IMR-90 (cell line): Measurements from ENCODE around the gene RFT1. TPM values are rescaled to one million over a fixed set of nuclear protein-coding genes. Genes with fewer than 3 reads are reported as not detected.

Source experiments
- ATAC-seq: fragments of 200-7000 bp; cut with Tn5 transposase; 2 replicates; pipeline ENCODE4 v1.9.1; 2020; ENCODE audit warnings: low read depth, mild to moderate bottlenecking, moderate library complexity
- BruUV-seq: library from RNA; stranded (reverse); fragments of 400-500 nt; replicated peaks from 2 replicates; lab custom pipeline; 2021; lab: Mats Ljungman, UMichigan
- CTCF ChIA-PET: fragments of 300-600 bp; formaldehyde crosslinking; extraction: SDS; loops from one replicate; lab custom pipeline; 2021; ENCODE audit warnings: antibody characterized with exemption; lab: Yijun Ruan, JAX
- POLR2A ChIA-PET: fragments of 300-600 bp; sonication (Branson Sonifier 250); formaldehyde crosslinking; loops from one replicate; lab custom pipeline; 2022; ENCODE audit warnings: antibody characterized with exemption; ENCODE audit not compliant: unreplicated experiment; lab: Charles Lee
- DNase-seq: peaks from one replicate; pipeline ENCODE4 v3.0.0; 2013
- H2AFZ ChIP-seq: replicated peaks from 2 replicates; pipeline ENCODE3; 2013; ENCODE audit warnings: low read length, mild to moderate bottlenecking; ENCODE audit not compliant: poor library complexity
- H2AK5ac ChIP-seq: 2 replicates; pipeline ENCODE4 v1.6.1; 2013; ENCODE audit warnings: low read depth, low read length, inconsistent platforms
- H2AK9ac ChIP-seq: replicated peaks from 2 replicates; pipeline ENCODE3; 2013; ENCODE audit warnings: mild to moderate bottlenecking, low read depth, low read length, moderate library complexity; ENCODE audit not compliant: poor library complexity
- H2BK120ac ChIP-seq: 2 replicates; pipeline ENCODE4 v1.6.1; 2013; ENCODE audit warnings: low read depth, low read length, inconsistent platforms
- H2BK15ac ChIP-seq: 3 replicates; pipeline ENCODE4 v1.6.1; 2013; ENCODE audit warnings: low read depth, low read length, inconsistent platforms
- H2BK20ac ChIP-seq: 2 replicates; pipeline ENCODE4 v1.6.1; 2013; ENCODE audit warnings: low read depth, mild to moderate bottlenecking, inconsistent platforms, low read length, moderate library complexity
- H2BK5ac ChIP-seq: 2 replicates; pipeline ENCODE4 v1.6.1; 2013; ENCODE audit warnings: mild to moderate bottlenecking, low read depth, low read length, inconsistent platforms; ENCODE audit not compliant: poor library complexity, severe bottlenecking
- H3K14ac ChIP-seq: replicated peaks from 2 replicates; pipeline ENCODE4 v1.6.1; 2013; ENCODE audit warnings: low read depth, low read length, inconsistent platforms
- H3K18ac ChIP-seq: 2 replicates; pipeline ENCODE4 v1.6.1; 2013; ENCODE audit warnings: low read depth, low read length, control low read depth
- H3K23ac ChIP-seq: 2 replicates; pipeline ENCODE4 v1.6.1; 2013; ENCODE audit warnings: low read depth, low read length, inconsistent platforms
- H3K27ac ChIP-seq: 2 replicates; pipeline ENCODE4 v1.5.1; 2013; ENCODE audit warnings: mild to moderate bottlenecking, control low read depth, low read length; ENCODE audit not compliant: insufficient read depth
- H3K27me3 ChIP-seq: 2 replicates; pipeline ENCODE4 v1.6.1; 2013; ENCODE audit warnings: low read length; ENCODE audit not compliant: control insufficient read depth, insufficient read depth
- H3K36me3 ChIP-seq: 2 replicates; pipeline ENCODE4 v1.6.1; 2013; ENCODE audit warnings: low read length, mixed read lengths; ENCODE audit not compliant: control insufficient read depth, insufficient read depth
- H3K4ac ChIP-seq: 2 replicates; pipeline ENCODE4 v1.6.1; 2013; ENCODE audit warnings: low read depth, low read length, inconsistent platforms
- H3K4me1 ChIP-seq: 2 replicates; pipeline ENCODE4 v1.6.1; 2013; ENCODE audit warnings: low read length, mixed read lengths; ENCODE audit not compliant: control insufficient read depth, insufficient read depth
- H3K4me2 ChIP-seq: 2 replicates; pipeline ENCODE4 v1.6.1; 2013; ENCODE audit warnings: low read depth, mild to moderate bottlenecking, control low read depth, low read length, moderate library complexity
- H3K4me3 ChIP-seq: 2 replicates; pipeline ENCODE4 v1.5.1; 2013; ENCODE audit warnings: low read depth, mild to moderate bottlenecking, control low read depth, low read length, moderate library complexity; ENCODE audit not compliant: insufficient read depth
- H3K56ac ChIP-seq: 2 replicates; pipeline ENCODE4 v1.6.1; 2013; ENCODE audit warnings: low read length, inconsistent platforms; ENCODE audit not compliant: insufficient read depth; ENCODE audit errors: extremely low read depth
- H3K79me1 ChIP-seq, 2 experiments: 2 replicates each; pipeline ENCODE4 v1.6.1; 2013; ENCODE audit warnings: low read length in 2 of 2, inconsistent platforms in 1 of 2, low read depth in 1 of 2
- H3K9ac ChIP-seq: 2 replicates; pipeline ENCODE4 v1.6.1; 2013; ENCODE audit warnings: low read depth, low read length, control low read depth
- H3K9me1 ChIP-seq: 2 replicates; pipeline ENCODE4 v1.6.1; 2013; ENCODE audit warnings: low read length, inconsistent platforms; ENCODE audit not compliant: insufficient read depth
- H3K9me3 ChIP-seq: 2 replicates; pipeline ENCODE4 v1.6.1; 2013; ENCODE audit warnings: low read length; ENCODE audit not compliant: control insufficient read depth, insufficient read depth
- H4K20me1 ChIP-seq: 2 replicates; pipeline ENCODE4 v1.6.1; 2013; ENCODE audit warnings: low read length, inconsistent platforms; ENCODE audit not compliant: insufficient read depth
- H4K5ac ChIP-seq: 2 replicates; pipeline ENCODE4 v1.6.1; 2013; ENCODE audit warnings: mild to moderate bottlenecking, low read depth, low read length, control low read depth
- H4K8ac ChIP-seq, 2 experiments: 2 replicates each; pipeline ENCODE4 v1.6.1; 2013; ENCODE audit warnings: low read depth in 2 of 2, low read length in 2 of 2, control low read depth in 1 of 2, inconsistent platforms in 1 of 2
- H4K91ac ChIP-seq: 2 replicates; pipeline ENCODE4 v1.6.1; 2013; ENCODE audit warnings: low read depth, low read length, inconsistent platforms; ENCODE audit not compliant: insufficient read depth
- CHD1 ChIP-seq: IDR thresholded peaks from 2 replicates; pipeline ENCODE4 v1.6.1; 2012; ENCODE audit warnings: low read depth, low read length, improper control_type of control experiment
- NFE2L2 ChIP-seq: fragments of 150-350 bp; IDR thresholded peaks from 2 replicates; pipeline ENCODE4 v1.6.1; 2016; ENCODE audit warnings: low read depth, mild to moderate bottlenecking, low read length
- WGBS, 2 experiments: methylation state at CpG; one replicate each; pipeline versions ENCODE4 v1.1.5 to v1.1.7; 2013; ENCODE audit warnings: missing lambda C conversion rate in 2 of 2; ENCODE audit not compliant: insufficient read length in 1 of 2; ENCODE audit errors: extremely low coverage in 2 of 2; 5-methylcytosine and 5-hydroxymethylcytosine counted together
- dilution Hi-C: fragments of 300-500 bp; cut with HindIII; formaldehyde crosslinking; loops from one replicate; pipeline ENCODE4 v1.14.3; 2018; ENCODE audit warnings: low sequenced_read_pairs; ENCODE audit not compliant: unreplicated experiment
- in situ Hi-C: fragments of 300-500 bp; cut with MboI; formaldehyde crosslinking; loops from 3 replicates; pipeline ENCODE4 v1.14.3; 2019; ENCODE audit warnings: low sequenced_read_pairs, inconsistent platforms, mixed read lengths
- intact Hi-C: fragments of 100-400 bp; cut with micrococcal nuclease; formaldehyde crosslinking; loops from 2 replicates; pipeline ENCODE4 v1.10.0; 2022
- polyA plus RNA-seq, 3 experiments: library from polyadenylated mRNA; depleted of rRNA; stranded (reverse); fragments of >200 nt; gene quantifications; 2 replicates each; pipeline ENCODE4 v1.2.3, GENCODE V29; 2012; ENCODE audit warnings: low replicate concordance in 1 of 3
- total RNA-seq: library from RNA; depleted of rRNA; stranded (reverse); fragments of >200 nt; gene quantifications from 2 replicates; pipeline ENCODE4 v1.2.3, GENCODE V29; 2012

Gene RFT1
- total and polyA plus RNA-seq, 2 of the 4 experiments (the other 2 are of a cell fraction): 14.5 to 23.5 TPM

- WGBS, 2 experiments: no CpG with 5 or more reads among the region's 8 CpGs
- Histone ChIP-seq H3K4me3 (no peak overlapping the region), H3K9ac (no peak overlapping the region), H2AFZ (peak overlapping the region; percentile 6), H2BK5ac (no peak overlapping the region), H2BK20ac (no peak overlapping the region), H3K4me2 (no peak overlapping the region), H3K56ac (no peak overlapping the region), H2AK9ac (no peak overlapping the region), H2AK5ac (no peak overlapping the region), H3K27ac (no peak overlapping the region), H2BK15ac (no peak overlapping the region), H3K36me3 (no peaks in the 10 kb centered on the region), H3K4ac (no peak overlapping the region), H3K79me1 (no peaks in the 10 kb centered on the region), H4K5ac (no peak overlapping the region), H3K18ac (no peak overlapping the region), H3K4me1 (peaks cover 12% of the 10 kb centered on the region; the same call in 1 of the 2 replicates), H3K23ac (no peak overlapping the region), H4K91ac (no peak overlapping the region), H4K8ac (no peak overlapping the region), H3K14ac (no peak overlapping the region), H2BK120ac (no peak overlapping the region), H3K9me1 (peaks cover 3% of the 10 kb centered on the region; the same call in 1 of the 2 replicates), H3K9me3 (no peaks in the 10 kb centered on the region), H3K27me3 (no peaks in the 10 kb centered on the region), H4K20me1 (no peaks in the 10 kb centered on the region; the same call in 1 of the 2 replicates)
- in situ Hi-C loops: no loop called here
- dilution Hi-C loops: no loop called here
- TF ChIP-seq CHD1: no peak
- peak; percentile 17; the same call in 1 of the 2 replicates for TF ChIP-seq NFE2L2
- ChIA-PET POLR2A (no interaction called here), CTCF (interaction anchor here (0.7 to 0.8 kb wide), 3 partner anchors 16 to 238 kb away, joined by 3 read pairs; no protein-coding TSS in a partner anchor)
- peak; percentile 75 for DNase-seq
- peak; percentile 74 for ATAC-seq
- no TSS peak for BruUV-seq
- intact Hi-C loops: no loop called here
Observed at GRCh38 chr3:53083521-53083920, 46.7 kb downstream of the RFT1 start.
